ENCODE results near the gene CITED4.

GRCh38 chr1:40899230-40899870 is 37.2 kb upstream of the CITED4 start:
- no peak for TF ChIP-seq PHF8 (IDR thresholded peaks at IDR 0.05; ENCODE audit: borderline replicate concordance, low read length)
- no peak for TF ChIP-seq CTCF (IDR thresholded peaks at IDR 0.05 in 2 of 3, conservative IDR thresholded peaks at IDR 0.05 in 1 of 3; ENCODE audit: insufficient read depth in 2 of 3, low read depth in 1 of 3, low read length in 3 of 3)
- TF ChIP-seq RBM22 (IDR thresholded peaks at IDR 0.05; ENCODE audit: low read depth, low read length, poor library complexity, severe bottlenecking): no peak
- no peak for TF ChIP-seq CAMTA2 (CRISPR knock-in tag; conservative IDR thresholded peaks at IDR 0.05)
- no peak for TF ChIP-seq ELF4 (CRISPR knock-in tag; IDR thresholded peaks at IDR 0.05)
- no peak for TF ChIP-seq CBX8 (IDR thresholded peaks at IDR 0.05; ENCODE audit: borderline replicate concordance, extremely low read depth, low read depth, low read length, poor library complexity, severe bottlenecking)
- no peak for TF ChIP-seq ZBTB11 (CRISPR knock-in tag; IDR thresholded peaks at IDR 0.05)
- no peak for TF ChIP-seq ZNF274 (IDR thresholded peaks at IDR 0.05; ENCODE audit: borderline replicate concordance, low read depth, low read length)
- no peak for TF ChIP-seq OTX1 (CRISPR knock-in tag; IDR thresholded peaks at IDR 0.05)
- TF ChIP-seq KDM5B (IDR thresholded peaks at IDR 0.05; ENCODE audit: insufficient replicate concordance, low read depth, low read length): no peak

Measured in K562 (cell line).